ENCODE measurements around the gene KRTAP10-6.

DNA sequence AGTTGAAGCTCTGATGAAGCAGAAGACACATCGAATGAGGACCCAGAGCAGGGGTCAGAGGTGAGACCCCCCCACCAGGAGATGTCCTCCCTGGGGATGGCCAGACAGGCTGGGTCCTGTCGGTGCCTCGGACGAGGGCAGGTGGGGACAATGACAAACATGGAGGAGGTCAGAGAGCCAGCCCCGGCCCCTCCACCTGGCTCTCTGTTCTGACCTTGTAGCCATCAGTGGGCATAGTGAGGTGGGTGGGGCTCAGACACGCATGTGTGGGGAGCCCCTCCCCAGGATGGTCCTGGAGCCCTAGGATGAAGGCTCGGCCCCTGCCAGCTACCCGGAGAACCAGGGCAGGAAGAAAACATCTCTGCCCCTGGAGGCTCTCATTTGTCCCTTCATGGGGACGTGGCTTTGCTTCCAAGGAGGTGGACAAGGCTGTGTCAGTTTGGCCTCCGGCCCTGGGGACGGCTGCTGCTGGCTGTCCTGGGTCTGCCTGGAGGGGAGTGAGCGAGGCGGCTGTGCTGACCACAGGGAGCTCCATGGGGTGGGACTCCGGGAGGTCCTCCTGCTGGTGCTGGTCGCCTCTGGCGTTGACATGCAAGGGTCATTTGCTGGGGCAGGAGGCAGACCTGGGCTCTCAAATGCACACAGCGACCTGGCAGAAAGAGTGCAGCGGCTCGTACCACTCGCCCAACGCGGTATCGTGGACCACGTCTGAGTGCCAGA is 2.6 kb downstream of the KRTAP10-6 start:
- no peak for TF ChIP-seq POLR2A (IDR thresholded peaks at IDR 0.05)
- TF ChIP-seq, protein P1, sequence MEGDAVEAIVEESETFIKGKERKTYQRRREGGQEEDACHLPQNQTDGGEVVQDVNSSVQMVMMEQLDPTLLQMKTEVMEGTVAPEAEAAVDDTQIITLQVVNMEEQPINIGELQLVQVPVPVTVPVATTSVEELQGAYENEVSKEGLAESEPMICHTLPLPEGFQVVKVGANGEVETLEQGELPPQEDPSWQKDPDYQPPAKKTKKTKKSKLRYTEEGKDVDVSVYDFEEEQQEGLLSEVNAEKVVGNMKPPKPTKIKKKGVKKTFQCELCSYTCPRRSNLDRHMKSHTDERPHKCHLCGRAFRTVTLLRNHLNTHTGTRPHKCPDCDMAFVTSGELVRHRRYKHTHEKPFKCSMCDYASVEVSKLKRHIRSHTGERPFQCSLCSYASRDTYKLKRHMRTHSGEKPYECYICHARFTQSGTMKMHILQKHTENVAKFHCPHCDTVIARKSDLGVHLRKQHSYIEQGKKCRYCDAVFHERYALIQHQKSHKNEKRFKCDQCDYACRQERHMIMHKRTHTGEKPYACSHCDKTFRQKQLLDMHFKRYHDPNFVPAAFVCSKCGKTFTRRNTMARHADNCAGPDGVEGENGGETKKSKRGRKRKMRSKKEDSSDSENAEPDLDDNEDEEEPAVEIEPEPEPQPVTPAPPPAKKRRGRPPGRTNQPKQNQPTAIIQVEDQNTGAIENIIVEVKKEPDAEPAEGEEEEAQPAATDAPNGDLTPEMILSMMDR (IDR thresholded peaks at IDR 0.05): no peak

Data from body of pancreas (tissue), 4 donors.